ENCODE data around the gene SLC49A3.
"Not testable (repeated sequence)": the region's sequence is repeated elsewhere in the genome, so short reads cannot be mapped to it uniquely, and the experiment has no call there.

SLC49A3 gene

DNA sequence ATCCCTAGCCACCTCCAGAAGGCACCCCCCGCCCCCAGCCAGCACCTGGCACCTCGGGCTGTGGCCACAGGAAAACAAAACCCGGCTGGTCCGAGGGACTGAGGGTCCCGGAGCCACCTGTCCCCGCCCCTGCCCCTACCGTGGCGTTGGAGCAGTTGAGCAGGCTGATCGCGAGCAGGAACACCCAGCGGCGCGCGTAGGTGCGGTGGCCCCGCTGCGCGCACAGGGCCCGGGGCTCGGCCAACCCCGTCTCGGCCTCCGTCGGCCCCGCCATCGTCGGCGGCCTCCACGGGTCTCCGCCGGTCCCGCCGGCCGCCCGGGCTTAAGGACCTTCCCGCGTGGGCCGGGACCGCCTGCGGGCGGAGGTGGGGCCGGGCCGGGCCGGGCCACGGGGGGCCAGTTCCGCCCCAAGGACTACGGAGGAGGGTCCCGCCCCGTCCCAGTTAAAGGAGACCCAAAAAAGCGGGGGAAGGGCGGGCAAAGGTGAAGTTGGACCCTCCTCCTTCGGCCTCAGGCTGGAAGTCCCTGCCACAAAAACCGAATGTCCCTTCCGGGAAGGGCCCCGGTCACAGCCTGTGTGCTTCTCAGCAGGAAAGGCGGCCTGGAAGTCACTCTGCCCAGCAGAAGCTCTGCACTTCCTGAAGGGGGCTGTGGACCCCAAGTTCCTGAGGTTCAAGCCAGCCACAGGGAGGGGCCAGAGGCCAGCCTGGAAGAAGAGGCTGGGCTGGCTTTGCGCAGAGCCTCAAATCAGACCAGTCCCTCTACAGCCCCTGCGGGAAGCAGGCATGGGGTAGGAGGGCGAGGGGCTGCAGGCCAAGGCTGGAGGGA lies at the start of gene SLC49A3:
SLC49A3 (minus strand) TSS at position 298 of the 828 bp plus-strand sequence; CDS start at position 274, 24 bp downstream.
- ATAC-seq: no peak

DNA sequence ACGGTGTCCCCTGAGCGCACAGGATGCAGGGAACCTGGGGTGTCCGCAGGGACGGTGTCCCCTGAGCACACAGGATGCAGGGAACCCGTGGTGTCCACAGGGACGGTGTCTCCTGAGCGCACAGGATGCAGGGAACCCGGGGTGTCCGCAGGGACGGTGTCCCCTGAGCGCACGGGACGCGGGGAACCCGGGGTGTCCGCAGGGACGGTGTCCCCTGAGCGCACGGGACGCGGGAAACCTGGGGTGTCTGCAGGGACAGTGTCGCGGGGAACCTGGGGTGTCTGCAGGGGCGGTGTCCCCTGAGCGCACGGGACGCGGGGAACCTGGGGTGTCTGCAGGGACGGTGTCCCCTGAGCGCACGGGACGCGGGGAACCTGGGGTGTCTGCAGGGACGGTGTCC lies 47.6 kb upstream of the SLC49A3 start:
- not testable (repeated sequence) for ATAC-seq, DNase-seq

More for the DNA sequence above, at the start of gene SLC49A3:
- DNase-seq: no peak

DNA sequence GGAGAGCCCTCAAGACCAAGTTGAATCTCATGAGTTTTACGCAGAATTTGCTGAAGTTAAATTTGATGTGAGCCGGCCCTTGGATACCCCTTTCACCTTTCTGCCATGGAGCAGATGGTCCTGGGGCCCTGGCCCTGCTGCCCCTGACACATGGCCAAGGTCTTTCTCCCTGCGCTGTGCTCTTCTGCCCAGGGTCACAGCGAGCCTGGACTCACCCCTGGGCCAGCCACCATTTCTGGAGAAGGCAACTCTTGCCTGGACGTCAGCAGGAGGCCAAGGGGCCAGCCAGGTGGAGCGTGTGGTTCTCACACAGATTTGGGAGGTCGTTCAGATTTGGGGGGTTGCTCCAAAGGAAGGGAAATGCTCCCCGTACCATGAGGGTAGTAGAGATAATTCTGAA lies 46.6 kb upstream of the SLC49A3 start:
- DNase-seq (no peak), ATAC-seq (no peak)

DNA sequence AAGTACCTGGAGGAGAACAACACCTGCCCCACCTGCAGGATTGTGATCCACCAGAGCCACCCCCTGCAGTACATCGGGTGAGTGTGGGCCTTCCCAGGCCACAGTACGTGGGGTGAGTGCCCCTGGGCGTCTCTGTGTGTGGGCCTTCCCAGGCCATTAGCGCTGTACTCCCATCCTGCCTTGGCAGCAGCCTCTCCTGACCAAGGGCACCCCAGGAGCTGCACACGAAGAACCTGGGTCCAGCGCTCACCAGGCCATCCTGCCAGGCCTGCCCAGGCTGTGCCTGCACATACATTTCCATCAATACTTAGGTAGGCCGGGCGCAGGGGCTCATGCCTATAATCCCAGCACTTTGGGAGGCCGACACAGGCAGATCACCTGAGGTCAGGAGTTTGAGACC lies 46.0 kb upstream of the SLC49A3 start:
- no peak for ATAC-seq
- no peak for DNase-seq

DNA sequence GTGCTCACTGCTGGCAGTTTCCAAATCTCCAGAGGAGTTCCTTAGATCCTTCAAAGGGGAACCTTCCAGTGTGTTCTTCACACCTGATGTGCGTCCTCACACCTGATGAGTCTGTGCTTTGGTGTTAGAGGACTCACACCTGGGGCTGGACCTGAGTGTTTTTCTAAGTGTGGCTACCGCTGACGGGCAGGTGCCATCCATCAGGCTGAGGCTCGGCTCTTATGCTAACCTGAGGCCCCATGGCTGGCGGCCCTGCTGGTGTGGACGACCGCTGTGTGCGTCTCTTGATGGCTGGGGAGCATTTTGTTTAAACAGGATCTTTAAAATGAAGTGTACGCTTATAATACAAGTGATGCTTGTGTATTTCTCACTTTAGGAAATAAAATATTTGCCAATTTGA lies 45.1 kb upstream of the SLC49A3 start:
- DNase-seq: no peak
- ATAC-seq: no peak

DNA sequence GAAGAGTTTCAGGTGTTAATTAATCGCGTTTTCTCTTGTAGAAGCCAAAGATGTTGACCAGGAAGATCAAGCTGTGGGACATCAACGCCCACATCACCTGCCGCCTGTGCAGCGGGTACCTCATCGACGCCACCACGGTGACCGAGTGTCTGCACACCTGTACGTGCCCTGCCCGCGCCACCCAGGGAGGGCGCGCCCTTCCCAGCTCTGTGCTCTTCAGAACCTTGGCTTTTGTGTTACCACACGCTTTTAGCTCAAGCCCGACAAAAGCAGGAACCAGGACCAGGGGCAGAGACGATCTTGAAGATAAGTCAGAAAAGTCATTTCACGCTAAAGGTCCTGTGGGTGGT lies 44.7 kb upstream of the SLC49A3 start:
- no peak for ATAC-seq
- DNase-seq: no peak

DNA sequence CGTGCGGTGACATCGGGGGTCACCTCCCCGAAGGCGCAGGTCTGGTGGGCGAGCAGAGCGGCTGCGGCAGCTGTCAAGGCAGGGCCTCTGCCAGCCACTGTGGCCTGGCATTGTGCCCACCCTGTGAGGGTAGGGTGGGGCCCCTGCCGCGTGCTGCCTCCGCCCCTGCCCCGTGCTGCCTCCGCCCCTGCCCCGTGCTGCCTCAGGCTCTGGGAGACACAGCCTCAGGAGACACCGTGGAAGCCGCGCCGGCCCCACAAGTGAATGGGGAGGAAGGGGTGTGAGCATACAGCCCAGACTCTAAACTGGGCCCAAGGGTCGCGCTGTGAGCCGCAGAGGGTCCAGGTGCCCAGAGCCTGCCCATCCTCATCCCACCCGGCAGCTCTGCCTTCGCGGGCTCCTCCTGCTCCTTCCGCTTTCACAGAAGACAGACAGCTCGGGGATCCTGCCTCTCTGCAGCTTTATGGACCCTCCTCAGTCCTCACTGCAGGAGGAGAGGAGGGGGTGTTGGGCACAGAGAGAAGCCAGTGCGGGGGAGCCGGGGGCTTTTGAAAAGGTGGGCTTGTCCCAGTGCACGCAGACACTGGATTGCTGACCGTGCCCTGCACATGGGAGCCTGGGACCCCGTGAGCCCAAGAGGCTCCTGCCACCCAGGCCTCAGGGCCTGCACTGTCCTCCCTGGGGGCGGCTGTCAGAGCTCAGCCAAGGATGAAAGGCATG lies 44.1 kb upstream of the SLC49A3 start:
- no peak for ATAC-seq
- no peak for DNase-seq

DNA sequence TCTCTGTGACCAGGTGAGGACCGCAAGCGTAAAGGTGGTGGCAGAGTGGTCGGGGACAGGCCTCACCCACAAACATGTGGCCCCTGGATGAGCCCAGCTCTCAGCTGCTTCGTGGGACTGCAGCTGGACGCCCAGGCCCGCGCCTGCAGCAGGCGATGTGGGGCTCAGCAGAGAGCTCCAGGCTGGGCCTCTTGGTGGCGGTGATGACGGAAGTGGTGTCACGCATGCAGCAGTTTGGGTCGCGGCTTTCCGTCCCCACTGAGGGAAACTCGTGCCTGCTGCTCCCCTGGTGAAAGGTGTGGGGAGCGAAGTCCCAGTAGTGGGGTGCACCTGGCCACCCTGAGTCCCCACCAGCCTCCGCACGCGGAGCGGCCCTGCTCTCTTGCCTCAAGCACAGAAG lies 43.5 kb upstream of the SLC49A3 start:
- DNase-seq (no peak), ATAC-seq (no peak)

DNA sequence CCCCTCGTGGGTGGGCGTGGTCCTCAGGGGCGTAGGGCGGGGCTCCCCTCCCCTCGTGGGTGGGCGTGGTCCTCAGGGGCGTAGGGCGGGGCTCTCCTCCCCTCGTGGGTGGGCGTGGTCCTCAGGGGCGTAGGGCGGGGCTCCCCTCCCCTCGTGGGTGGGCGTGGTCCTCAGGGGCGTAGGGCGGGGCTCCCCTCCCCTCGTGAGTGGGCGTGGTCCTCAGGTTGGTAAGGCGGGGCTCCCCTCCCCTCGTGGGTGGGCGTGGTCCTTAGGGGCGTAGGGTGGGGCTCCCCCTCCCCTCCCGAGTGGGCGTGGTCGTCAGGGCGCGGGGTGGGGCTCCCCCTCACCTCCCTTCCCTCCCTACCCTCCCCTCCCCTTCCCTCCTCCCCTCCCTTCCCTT lies 43.0 kb upstream of the SLC49A3 start:
- not testable (repeated sequence) for DNase-seq, ATAC-seq

DNA sequence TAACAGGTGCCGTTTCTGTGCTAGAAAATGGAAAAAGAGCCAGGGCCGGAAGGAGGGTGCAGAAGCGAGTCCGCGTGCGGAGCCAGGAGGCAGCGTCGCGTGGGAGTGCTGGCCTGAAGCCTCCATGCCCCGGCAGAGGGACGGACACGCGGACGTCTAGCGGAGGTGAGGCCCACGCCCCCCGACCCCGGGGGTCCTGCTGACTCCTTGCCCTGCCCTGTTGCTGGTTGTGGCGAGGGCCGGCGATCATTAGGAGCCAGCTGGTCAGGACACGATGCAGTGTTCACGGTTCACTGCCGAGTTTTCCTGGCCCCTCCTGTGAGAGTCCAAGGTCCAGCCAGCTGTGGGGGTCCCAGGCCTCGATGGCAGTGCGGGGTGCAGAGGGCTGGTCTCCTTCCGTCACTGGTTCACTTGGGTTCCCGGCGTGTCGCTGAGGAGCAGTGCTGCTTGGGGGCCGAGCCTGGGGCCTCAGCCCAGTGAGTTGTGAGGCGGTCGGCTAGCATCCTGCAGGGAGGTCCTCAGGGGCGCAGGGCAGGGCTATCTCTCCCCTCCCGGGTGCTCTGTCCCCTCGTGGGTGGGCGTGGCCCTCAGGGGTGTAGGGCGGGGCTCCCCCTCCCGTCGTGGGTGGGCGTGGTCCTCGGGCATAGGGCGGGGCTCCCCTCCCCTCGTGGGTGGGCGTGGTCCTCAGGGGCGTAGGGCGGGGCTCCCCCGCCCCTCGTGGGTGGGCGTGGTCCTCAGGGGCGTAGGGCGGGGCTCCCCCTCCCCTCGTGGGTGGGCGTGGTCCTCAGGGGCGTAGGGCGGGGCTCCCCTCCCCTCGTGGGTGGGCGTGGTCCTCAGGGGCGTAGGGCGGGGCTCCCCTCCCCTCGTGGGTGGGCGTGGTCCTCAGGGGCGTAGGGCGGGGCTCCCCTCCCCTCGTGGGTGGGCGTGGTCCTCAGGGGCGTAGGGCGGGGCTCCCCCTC lies 42.3 kb upstream of the SLC49A3 start:
- not testable (repeated sequence) for ATAC-seq, DNase-seq

DNA sequence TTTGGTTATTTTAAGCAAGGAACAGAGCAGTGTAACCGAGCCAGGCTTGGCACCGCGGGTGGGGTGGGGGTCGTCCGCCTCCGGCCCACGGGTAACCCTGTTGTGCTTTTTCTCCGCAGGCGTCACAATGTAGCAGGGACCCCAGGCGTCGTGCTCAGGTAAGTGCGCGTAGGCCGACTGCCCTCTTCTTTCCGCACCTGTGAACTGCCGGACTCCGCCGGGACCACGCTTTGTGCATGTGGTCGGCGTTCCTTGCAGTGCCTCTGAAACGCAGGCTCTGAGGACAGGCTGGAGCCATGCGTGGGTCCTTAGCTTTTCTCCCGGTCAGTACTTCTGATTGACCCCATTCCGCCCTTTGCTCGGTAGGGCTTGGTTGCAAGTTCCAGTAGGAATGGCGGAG lies 41.6 kb upstream of the SLC49A3 start:
- DNase-seq (no peak), ATAC-seq (no peak)

DNA sequence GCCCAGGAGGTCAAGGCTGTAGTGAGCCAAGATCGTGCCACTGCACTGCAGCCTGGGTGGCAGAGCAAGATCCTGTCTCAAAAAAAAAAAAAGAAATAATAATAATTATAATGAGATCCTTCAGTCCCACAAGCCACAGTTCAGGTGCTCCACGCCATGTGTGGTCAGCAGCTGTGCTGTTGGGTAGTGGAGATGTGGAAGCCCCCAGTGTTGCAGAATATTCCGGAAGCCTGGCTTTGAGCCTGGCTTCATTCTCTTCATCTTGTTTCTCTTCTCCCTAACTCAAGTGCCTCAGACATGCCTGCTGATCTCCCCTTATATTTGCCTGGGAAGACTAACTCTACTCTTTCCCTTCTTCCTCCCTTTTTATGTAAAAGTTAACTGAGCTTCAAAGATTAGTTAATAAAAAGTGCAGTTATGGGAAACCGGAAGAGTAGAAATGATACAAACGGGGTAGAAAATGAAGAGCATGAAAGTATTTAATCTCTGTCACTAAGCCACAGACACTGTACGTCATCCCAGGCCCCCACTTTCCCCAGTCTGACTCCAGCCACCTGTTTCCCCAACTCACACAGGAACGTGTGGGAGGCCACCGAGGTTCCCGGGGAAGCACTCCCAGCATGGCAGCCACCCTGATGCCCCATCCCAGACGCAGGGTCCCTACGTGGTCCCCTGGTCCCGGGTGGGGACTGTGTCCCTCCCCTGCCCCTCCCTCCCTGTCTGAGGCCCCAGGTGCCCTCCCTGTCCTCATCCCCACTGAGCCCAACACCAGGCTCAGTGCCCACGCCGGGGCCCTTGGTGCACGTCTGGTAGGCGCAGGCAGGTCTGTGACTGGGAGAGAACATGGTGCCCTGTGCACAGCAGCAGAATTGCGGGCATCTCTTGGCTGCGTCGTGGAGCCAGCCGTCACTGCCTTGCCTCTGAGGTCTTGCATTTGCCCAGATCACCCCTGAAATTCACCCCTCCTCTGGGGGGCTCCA lies 40.7 kb upstream of the SLC49A3 start:
- no peak for ATAC-seq
- DNase-seq: no peak

DNA sequence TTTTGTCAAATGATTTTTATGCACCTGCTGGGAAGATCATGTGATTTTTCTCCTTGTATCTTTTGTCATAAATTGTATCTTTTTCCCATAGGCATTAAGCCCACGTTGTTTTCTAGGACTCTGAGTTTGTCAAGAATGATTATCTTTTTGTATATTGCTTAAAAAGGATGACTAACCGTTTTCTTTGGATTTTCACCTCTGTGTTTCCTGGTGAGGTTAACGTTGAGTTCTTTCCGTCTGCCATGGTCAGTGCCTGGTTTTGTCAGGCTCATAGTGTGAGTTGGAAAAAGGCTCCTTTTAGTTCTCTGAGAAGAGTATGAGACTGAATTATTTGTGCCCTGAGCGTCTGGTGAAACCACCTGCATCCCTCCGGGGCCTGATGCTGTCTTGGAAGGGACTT lies 38.6 kb upstream of the SLC49A3 start:
- DNase-seq: no peak
- no peak for ATAC-seq

DNA sequence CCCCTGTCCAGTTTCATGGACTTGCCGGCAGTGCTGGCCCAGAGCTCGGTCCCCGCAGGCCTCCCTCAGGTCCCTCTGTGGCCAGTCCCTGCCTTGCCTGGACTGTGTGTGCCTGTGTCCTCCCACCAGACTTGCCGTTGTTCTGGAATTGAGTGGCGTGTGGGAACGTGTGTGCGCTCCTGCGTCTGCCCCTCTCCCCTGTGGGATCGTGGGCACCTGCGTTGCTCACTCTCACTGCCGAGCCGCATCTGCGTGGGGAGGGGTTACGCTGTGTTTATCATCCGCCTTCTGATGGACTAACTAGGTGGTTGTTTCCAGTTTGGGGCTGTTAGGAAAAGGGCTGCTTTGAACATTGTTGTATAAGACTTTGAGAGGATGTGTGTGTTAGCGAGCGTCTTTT lies 37.9 kb upstream of the SLC49A3 start:
- no peak for ATAC-seq
- no peak for DNase-seq

DNA sequence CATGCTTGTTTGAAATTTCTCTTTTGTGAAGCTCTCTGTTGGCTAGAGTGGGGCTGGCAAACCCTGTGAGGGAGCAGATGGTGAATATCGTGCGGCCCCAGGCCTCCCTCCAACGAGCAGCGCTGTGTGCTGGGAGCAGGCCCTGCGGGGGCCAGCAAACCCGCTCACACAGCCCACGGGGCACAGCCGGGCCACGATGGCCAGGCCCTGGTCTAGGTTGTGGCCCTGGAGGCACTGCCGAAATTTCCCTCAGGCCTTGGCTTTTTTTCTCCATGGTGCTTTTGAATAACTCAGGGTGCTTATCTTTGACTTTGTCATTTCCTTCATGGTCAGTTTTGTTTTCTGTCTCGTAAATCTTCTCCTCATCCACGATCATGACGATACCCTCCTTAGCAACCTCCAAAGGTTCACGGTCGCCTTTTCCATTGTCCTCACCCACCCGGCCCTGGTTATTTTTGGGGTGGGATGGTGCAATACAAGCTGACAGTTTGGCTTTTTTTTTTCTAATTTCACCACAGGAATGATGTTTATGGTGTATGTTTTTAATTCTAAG lies 37.4 kb upstream of the SLC49A3 start:
- DNase-seq (no peak), ATAC-seq (no peak)

DNA sequence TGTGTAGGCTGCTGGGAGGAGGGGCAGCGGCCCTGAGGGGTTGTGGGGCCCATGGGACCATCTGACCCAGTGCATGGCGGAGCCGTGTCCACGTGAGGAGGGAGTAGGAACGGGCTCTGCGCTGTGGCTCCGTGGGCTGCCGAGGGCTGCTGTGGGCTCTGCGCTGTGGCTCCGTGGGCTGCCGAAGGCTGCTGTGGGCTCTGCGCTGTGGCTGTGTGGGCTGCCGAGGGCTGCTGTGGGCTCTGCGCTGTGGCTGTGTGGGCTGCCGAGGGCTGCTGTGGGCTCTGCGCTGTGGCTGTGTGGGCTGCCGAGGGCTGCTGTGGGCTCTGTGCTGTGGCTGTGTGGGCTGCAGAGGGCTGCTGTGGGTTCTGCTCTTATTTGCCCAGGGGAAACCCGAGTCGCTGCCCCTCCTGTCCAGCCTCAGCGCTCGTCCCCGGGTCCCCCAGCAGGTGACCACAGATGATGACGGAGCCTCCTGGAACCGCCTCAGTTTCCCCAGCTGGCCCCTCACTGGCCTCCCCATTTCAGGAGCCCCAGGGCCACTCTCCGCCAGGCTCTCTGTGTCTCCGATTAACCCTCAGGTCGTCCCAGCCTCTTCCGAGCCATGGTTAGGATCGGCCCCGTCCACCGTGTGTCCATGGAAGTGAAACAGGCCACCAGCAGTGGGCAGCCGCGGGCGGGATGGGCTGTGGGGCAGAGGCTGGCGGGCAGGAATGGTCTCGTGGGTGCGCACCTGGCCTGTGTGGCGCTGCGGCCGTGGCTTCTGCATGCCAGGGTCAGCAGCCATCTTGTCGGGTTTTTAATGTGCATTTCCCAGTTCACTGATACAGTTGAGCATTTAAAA lies 36.7 kb upstream of the SLC49A3 start:
- ATAC-seq (no peak), DNase-seq (no peak)

DNA sequence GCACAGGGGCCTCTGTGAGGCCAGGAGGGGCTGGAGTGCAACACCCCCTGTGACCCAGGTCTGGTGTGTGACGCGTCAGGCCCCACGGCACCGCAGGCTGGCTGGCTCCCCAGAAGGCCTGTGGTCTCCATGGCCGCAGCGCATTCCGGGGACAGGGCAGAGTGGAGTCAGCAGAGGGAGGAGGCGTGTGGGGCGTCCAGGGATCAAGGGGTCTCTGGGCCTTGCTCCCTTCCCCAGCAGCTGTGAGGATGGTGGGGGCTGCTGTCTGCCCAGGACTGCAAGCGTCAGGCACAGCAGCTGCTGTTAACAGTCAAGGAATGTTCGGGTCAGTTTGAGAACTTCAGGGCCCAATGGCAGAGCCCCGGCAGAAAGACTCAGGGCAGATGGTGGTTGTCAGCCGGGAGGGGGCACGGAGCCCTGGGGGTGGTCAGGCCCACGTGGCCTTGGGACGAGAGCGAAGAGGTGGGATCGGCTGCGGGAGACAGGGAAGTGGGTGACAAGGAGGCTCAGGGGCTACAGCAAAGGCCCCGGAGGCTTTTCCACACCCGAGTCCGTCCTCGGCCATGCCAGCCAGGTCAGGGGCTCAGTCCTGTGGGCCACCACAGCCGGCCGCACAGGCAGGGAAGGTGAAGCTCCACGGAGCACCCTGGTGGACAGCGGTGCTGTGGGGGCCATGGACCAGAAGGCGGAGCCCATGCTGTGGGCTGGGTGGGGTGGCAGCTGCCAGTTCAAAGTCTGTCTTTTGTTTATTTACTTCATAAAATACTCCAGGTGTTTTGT lies 35.0 kb upstream of the SLC49A3 start:
- ATAC-seq (no peak), DNase-seq (no peak)

DNA sequence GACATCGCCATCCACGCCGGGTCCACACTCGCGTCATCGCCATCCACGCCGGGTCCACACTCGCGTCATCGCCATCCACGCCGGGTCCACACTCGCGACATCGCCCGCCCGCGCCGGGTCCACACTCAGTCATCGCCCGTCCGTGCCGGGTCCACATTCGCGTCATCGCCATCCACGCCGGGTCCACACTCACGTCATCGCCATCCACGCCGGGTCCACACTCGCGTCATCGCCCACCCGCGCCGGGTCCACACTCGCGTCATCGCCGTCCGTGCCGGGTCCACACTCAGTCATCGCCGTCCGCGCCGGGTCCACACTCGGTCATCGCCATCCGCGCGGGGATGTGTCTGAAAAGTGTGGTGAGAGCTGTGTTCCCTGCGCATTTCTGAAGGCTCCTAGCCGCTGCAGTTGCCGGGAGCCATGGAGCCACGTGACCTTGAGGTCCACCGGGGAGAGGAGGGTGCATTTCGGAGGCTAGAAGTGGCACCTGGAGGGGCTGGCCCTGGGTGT lies 34.0 kb upstream of the SLC49A3 start:
- DNase-seq (no peak), ATAC-seq (no peak)

DNA sequence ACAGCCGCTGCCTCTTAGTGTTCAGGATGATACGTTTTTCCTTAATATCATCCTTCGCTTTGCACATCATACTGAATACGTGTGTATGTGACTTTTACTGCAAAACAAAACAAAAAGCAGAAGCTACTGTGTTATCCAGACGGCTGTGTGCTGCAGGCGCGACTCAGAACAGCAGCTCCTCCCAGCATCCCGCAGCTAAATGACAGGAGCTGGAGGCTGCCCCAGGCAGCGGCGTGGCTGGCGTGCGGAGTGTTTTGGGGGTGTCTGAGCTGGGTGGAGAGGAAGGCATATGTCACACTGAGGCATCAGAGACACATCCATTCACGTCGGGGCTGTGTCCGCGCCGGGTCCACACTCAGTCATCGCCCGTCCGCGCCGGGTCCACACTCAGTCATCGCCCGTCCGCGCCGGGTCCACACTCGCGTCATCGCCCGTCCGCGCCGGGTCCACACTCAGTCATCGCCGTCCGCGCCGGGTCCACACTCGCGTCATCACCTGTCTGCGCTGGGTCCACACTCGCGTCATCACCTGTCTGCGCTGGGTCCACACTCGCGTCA lies 33.3 kb upstream of the SLC49A3 start:
- DNase-seq (no peak), ATAC-seq (no peak)
